Kidney tubule cell (primary cell): Measurements from ENCODE around the gene RAD51AP2.
"Not testable (repeated sequence)": the region's sequence is repeated elsewhere in the genome, so short reads cannot be mapped to it uniquely, and the experiment has no call there.

Experiments
- DNase-seq: peaks from one replicate; pipeline ENCODE4 v3.0.0-alpha.2; 2018; ENCODE audit warnings: low spot score

Gene RAD51AP2

GRCh38 chr2:17538022-17538843 is 20.0 kb upstream of the RAD51AP2 start:
- DNase-seq, result peak; percentile 2

DNA sequence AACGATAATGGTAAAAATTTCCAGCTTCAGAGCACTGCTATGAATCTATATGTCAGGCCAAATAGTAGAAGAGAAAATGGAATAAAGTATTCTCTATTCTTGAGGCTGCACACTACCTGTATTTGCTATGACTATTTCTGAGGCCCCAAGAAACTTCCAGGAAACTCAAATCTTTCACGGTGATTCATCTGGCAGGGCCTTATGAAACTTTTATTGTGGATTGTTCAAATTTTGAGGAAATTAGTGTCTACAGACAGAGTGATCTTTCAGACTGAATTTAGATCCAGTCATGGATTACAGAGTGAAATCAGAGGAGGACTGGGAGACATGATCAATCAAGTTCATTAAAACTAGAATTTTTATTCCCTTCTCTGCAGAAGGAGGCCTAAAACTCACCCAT is 18.2 kb upstream of the RAD51AP2 start:
- DNase-seq, result peak; percentile 5

DNA sequence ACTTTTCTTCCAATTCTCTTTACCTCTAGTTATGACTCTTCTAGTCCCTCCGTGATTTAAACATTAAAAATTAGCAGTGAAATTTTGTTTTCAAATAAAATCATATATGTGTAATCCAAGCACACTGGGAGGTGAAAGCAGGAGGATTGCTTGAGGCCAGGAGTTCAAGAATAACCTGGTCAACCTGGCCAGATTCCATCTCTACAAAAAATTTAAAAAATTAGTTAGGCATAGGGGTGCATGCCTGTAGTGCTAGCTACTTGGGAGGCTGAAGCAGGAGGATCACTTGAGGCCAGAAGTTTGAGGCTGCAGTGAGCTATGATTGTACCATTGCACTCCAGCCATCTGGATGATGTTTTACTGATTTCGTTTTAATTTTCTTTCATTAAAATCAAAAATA is 15.3 kb upstream of the RAD51AP2 start:
- DNase-seq, result no peak

GRCh38 chr2:17529771-17530170 is 11.5 kb upstream of the RAD51AP2 start:
- DNase-seq, result no peak

DNA sequence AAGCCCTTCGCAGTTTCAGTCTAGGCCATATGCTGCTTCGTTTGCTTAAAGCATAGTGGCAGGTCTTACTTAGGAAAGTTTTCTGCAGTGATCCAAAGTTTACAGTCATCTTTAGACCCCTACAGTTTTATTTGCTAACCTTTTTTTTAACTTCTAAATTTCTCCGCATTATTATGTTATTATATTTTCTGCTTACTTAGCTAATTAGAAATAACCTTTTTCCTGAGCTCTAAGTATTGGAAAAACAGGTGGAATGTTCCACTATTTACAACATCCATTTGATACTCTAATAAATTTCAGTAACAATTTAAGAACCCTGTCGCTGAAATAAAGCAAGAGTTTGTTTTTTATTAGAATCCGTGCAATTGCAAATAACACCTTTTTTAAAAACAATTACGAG is 4.1 kb upstream of the RAD51AP2 start:
- no peak for DNase-seq

- DNase-seq, result no peak
These were observed 3.4 kb upstream of the RAD51AP2 start for GRCh38 chr2:17521621-17522020.

GRCh38 chr2:17520761-17521160 is 2.5 kb upstream of the RAD51AP2 start:
- no peak for DNase-seq

DNA sequence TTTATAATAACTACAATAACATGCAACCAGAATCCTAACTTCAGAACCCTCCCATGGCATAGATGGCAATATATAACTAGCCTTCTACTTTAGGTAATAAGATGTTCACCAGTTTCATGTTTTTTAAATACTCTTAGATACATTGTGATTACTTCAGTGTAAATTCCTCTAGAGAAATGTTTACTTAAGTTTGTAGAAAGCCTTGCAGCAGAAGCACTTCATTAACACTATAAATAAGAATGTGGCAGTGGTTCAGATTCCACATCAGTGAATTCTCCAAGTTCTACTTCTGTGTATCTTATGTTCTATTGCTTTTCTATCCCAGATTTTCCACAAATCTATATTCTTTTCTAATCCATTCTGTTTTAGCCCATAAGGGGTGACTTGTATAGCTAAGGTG is 1.2 kb upstream of the RAD51AP2 start:
- DNase-seq, result no peak

DNA sequence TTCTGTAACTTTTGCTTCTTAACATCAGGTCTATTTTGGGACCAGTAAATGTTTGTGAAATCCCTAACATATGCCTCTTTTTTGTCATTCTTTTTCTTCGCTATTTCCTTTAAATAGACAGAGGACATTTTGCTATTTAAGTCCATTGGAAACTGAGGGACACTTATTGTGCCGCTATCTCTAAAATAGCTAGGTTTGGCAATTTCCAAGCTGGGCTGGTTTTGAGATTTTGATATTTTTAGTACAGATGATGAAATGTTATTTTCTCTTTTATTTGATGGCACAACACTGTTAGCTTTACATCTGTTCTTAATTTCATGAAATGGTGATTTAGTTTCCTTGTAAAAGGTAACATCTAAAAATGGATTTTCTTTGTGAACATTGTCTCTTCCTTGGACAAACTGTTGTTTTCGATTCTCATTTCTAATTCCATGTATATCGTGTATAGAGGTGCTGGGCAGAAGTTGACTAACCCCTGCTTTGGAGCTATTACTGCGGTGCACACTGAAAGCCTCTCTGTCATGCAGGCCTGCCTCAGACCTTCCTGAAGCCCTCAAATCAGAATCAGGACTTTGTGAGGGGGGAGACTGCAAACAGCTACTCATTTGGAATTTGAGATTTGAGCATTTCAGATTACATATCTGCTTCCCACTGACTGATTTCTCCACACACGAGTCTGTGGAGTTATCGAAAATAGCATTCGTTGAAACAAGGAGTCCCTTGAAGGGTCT is 594 bp downstream of the RAD51AP2 start:
- no peak for DNase-seq

DNA sequence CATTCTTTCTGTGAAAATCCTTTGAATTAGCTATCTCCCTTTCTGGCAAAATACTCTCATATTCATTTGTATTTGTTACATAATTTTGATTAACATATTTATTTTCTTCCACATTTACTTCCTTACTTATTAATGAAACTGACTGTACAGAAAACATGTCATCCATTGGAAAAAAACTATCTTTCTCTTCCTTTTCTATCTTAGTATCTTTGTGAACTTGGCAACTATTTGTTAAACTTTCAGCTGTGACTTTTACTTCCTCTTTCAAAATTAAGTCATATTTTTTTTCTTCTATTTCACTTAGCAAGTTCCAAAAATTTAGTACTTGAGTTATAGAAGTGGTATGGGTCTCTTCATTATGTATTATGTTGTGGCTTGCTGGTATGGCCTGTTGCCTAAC is 2.6 kb downstream of the RAD51AP2 start:
- no peak for DNase-seq

GRCh38 chr2:17506736-17507616 is 11.3 kb downstream of the RAD51AP2 start:
- peak; percentile 77 for DNase-seq

DNA sequence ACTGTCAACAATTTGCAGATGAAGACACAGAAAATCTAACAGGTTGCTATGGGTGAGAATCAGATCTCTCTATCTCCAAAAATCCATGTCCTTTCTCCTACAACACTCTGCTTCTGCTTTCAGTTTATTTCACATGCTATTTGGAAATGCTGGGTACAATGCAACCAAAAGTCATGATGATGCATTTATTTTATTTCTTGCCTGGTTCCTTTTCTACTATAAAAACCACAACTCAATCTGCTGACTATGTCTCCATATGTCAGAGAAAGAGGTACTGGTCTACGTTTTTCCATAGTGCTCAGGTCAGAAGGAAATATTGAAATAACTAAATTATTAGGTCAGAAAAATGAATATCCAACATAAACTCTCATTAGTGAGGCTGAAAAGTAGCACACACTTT is 20.5 kb downstream of the RAD51AP2 start:
- DNase-seq, result no peak

- no peak for DNase-seq
These were observed 22.6 kb downstream of the RAD51AP2 start for GRCh38 chr2:17495590-17495989.

DNA sequence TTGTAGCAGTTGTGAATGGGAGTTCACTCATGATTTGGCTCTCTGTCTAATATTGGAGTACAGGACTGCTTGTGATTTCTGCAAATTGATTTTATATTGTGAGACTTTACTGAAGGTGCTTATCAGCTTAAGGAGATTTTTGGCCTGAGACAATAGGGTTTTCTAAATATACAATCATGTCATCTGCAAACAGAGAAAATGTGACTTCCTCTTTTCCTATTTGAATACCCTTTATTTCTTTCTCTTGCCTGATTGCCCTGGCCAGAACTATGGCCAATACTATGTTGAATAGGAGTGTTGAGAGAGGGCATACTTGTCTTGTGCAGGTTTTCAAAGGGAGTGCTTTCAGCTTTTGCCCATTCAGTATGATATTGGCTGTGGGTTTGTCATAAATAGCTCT is 28.1 kb downstream of the RAD51AP2 start:
- DNase-seq, result not testable (repeated sequence)

DNA sequence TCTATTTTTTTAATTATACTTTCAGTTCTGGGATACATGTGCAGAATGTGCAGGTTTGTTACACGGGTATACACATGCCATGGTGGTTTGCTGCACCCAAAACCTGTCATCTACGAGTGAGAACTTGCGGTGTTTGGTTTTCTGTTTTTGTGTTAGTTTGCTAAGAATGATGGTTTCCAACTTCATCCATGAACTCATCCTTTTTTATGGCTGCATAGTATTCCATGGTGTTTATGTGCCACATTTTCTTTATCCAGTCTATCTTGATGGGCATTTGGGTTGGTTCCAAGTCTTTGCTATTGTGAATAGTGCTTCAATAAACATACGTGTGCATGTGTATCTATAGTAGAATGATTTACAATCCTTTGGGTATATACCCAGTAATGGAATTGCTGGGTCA is 29.6 kb downstream of the RAD51AP2 start:
- DNase-seq, result not testable (repeated sequence)

DNA sequence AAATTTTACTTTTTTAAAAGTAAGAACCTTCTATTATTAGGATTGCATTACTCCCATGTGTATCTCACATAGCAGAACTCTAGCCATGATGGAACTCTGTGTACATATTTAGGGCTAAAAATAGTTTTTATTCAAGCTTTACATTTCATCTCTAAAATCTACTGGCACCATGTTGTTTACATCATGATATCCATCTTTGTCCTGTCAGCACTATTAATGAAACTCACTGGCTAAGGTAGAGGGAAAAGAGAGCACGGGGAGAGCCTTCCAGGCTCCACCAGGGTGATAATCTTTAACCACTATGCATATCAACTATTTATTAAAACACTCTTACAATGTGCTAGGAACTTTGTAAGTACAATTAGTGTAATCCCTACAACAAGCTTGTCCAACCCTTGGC is 34.7 kb downstream of the RAD51AP2 start:
- no peak for DNase-seq

DNA sequence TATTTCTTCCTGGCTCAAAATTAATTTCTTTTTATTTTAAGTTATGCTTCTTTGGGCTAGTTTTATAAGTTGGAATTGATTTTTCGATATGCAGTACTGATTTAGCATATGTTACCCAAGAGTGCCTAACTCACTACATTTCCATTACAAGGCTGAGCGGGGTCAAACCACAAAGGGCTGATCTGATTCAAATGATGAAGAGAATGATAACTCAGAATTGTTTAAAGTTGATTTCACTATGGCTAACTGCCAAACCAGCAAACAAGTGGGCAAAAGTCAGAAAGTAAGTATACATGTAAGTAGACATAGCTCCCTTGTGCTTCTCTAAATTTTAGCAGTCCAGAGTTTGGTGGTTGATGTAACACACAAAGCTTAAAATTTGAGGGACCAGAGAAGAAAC is 35.6 kb downstream of the RAD51AP2 start:
- DNase-seq, result no peak

DNA sequence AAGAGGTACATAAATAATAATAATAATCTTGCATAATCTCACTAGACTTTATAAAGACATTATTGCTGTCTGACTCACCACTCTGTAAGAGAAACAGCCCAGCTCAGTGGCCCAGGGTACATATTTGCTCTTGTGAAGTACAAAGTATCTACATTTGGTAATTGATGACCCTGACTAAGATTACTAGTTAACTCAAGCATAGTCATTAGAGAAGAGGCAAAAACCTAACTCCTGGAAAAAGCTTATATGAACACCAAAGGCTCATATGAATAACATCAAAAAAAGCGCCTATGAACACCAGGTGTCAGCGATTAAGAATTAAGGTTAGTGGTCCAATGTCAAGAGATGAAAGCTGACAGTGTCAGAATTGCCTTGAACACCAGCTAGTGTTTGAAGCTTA is 38.4 kb downstream of the RAD51AP2 start:
- DNase-seq, result peak; percentile 23

DNA sequence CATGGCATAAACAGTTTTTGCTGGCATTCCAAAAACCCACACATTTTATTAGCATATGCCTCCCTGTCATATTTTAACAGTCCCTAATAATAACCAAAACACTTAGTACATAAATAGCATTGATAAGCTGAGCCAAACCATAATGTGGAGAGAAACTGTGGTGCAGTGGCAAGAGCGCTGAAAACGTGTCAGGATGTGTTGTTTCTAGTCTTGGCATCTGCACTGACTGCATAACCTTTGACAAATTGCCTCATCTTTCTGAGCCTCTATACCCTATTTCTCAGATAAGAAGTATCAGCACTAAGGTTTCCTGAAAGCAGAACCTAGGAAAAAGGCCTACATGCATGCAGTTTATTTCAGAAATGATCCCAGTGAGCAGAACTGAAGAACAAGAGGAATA is 41.4 kb downstream of the RAD51AP2 start:
- no peak for DNase-seq

DNA sequence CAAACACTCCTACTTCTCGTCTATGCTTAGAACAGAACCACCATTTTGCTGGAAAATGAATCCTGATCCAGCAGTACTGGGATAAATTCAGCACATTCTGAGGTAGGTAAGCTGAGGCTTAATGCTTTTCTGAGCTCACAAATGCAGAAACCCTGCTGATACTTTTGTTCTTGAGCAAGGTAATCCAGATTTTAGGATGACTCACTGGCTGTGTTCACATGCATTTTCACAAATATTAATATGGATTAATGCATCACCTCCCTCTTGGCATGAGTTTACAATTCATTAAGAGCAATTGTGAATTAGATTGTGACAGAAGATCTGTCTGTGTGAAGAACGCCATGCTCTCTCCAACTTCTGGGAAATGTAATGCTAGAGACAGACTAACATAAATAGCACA is 42.2 kb downstream of the RAD51AP2 start:
- DNase-seq, result no peak

- DNase-seq, result no peak
These were observed 43.0 kb downstream of the RAD51AP2 start for GRCh38 chr2:17475286-17475685.

DNA sequence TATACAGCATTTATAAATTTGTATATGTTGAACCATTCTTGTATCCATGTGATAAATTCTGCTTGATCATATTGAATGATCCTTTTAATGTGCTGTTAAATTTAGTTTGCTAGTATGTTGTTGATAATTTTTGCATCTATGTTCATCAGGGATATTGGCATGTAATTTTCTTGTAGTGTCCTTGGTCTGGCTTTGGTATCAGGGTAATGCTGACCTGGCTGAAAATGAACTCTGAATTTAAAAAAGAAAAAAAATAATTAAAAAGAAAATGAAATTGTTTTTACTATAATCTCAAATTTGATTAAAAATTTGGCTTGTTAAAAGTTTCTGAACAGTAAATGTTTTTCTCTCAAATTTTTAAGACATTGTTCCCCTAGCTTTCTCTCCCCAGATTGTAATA is 46.3 kb downstream of the RAD51AP2 start:
- DNase-seq, result no peak
